Measurements from ENCODE around the gene H2BK1. TPM values are rescaled to one million over a fixed set of nuclear protein-coding genes. Genes with fewer than 3 reads are reported as not detected.

The H2BK1 gene
- total RNA-seq, 3 donors from 2014 or later (not counting 1 experiment from before 2014, with no cell fraction given), result 2.5 TPM; not detected in 2

DNA sequence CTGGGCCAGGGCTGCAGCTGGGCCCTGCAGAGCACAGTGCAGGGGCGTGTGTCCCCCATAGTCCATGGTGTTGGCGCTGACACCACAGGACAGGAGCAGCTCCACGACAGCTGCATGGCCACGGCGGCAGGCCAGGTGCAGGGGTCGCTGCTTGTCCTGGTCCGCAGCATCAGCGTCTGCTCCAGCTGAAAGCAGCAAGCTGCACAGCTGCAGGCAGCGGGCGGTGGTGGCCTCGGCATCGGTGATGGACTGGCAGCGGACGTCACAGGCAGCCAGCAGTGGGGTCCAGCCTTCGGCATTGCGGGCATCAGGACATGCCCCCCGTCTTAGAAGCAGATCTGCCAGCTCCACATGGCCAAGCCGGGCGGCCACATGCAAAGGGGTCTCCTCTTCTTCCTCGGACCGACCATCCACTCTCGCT, 29.3 kb downstream of the H2BK1 start:
- Mint-ChIP-seq H3K4me1 (no peaks in the 10 kb centered on the region), H3K36me3 (no peaks in the 10 kb centered on the region), H3K4me3 (no peak overlapping the region), H3K27ac (no peak overlapping the region), H3K27me3 (ENCODE audit: low read depth in 2 of 2) (peaks cover 5 to 15% of the 10 kb centered on the region in 2 donors), H3K9me3 (no peaks in the 10 kb centered on the region)
- intact Hi-C loops (cut with micrococcal nuclease), result no loop called here
- no peaks in the 10 kb centered on the region for H3K4me1 ChIP-seq (ENCODE audit: control insufficient read depth, insufficient read depth, low read length)
- no peak overlapping the region for H3K4me3 ChIP-seq (ENCODE audit: low read length)
- no peak overlapping the region for H3K27ac ChIP-seq (ENCODE audit: low read length)
- 94% methylated on average over 22 of the region's 22 CpGs for WGBS (ENCODE audit: insufficient coverage)
- no peaks in the 10 kb centered on the region for H3K27me3 ChIP-seq (ENCODE audit: control insufficient read depth, insufficient read depth, low read length)
- DNase-seq, result no peak
- no peaks in the 10 kb centered on the region for H3K36me3 ChIP-seq (ENCODE audit: control insufficient read depth, insufficient read depth, low read length)
- no peak for ATAC-seq
- no peak for TF ChIP-seq CTCF (IDR thresholded peaks at IDR 0.05)
- no peaks in the 10 kb centered on the region for H3K9me3 ChIP-seq (ENCODE audit: control insufficient read depth, insufficient read depth, low read length)

DNA sequence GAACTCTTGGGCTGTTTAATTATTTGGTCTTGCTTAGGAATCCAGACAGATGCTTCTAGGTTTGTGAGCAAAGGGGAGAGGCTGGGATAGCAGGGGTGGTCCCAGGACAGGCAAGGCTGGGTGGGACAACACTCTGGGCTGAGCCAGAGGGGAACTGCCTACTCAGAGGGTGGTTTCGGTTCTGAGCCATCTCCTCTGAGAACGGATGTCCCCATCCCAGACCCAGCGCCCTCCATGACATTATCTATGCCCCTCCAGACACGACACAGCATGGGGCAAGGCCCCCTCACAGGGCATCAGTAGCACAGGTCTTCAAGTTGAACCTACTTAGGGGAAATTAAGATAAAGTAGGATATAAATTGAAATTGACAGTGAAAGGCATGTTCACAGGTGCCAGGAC, 30.3 kb downstream of the H2BK1 start:
- H3K27ac Mint-ChIP-seq, result no peak overlapping the region
- no peak for ATAC-seq
- WGBS (ENCODE audit: insufficient coverage), result 80% methylated on average over 4 of the region's 4 CpGs

DNA sequence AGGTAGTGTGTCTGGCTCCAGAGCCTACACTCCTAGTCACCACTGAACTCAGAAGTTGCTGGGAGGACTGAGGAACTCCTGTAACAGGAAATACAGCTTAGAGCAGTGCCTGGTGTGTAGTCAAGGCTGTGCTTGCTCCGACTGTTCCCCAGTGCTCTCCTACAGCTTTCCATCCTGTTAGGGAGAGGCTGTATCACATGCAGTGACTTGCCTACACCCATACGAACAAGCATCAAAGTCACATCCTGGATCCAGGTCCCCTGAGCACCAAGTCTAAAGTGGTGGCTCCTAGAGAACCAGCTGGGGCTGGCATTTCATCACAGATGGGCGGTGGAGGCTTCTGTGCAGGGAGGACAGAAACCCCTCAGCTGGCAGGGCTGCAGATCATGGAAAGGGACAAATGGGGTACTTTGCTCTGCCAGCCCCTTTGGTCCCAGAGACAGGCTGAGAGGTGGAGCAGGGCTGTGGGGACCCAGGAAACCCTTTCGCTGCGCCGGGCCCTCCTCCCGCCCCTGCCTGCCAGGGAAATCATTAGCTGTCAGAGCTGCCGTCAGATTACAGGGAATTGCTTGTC, 30.9 kb downstream of the H2BK1 start:
- Histone ChIP-seq H3K36me3 (ENCODE audit: control insufficient read depth, insufficient read depth, low read length) (no peaks in the 10 kb centered on the region), H3K4me1 (ENCODE audit: control insufficient read depth, insufficient read depth, low read length) (no peaks in the 10 kb centered on the region), H3K9me3 (ENCODE audit: control insufficient read depth, insufficient read depth, low read length) (no peaks in the 10 kb centered on the region), H3K27ac (ENCODE audit: low read length) (no peak overlapping the region), H3K27me3 (ENCODE audit: control insufficient read depth, insufficient read depth, low read length) (no peaks in the 10 kb centered on the region), H3K4me3 (ENCODE audit: low read length) (no peak overlapping the region)
- Mint-ChIP-seq H3K36me3 (no peaks in the 10 kb centered on the region), H3K4me1 (no peaks in the 10 kb centered on the region), H3K27ac (no peak overlapping the region), H3K27me3 (ENCODE audit: low read depth in 2 of 2) (peaks cover 5 to 15% of the 10 kb centered on the region in 2 donors), H3K4me3 (no peak overlapping the region), H3K9me3 (no peaks in the 10 kb centered on the region)
- TF ChIP-seq CTCF (IDR thresholded peaks at IDR 0.05), result no peak
- ATAC-seq (no peak), DNase-seq (no peak)
- WGBS (ENCODE audit: insufficient coverage), result 84% methylated on average over 8 of the region's 8 CpGs
- intact Hi-C loops (cut with micrococcal nuclease), result no loop called here

More for the DNA sequence above, 30.3 kb downstream of the H2BK1 start:
- Histone ChIP-seq H3K4me1 (ENCODE audit: control insufficient read depth, insufficient read depth, low read length) (no peaks in the 10 kb centered on the region), H3K4me3 (ENCODE audit: low read length) (no peak overlapping the region), H3K27me3 (ENCODE audit: control insufficient read depth, insufficient read depth, low read length) (no peaks in the 10 kb centered on the region), H3K27ac (ENCODE audit: low read length) (no peak overlapping the region), H3K9me3 (ENCODE audit: control insufficient read depth, insufficient read depth, low read length) (no peaks in the 10 kb centered on the region), H3K36me3 (ENCODE audit: control insufficient read depth, insufficient read depth, low read length) (no peaks in the 10 kb centered on the region)
- Mint-ChIP-seq H3K9me3 (no peaks in the 10 kb centered on the region), H3K36me3 (no peaks in the 10 kb centered on the region), H3K4me1 (no peaks in the 10 kb centered on the region), H3K27me3 (ENCODE audit: low read depth in 2 of 2) (peaks cover 5 to 15% of the 10 kb centered on the region in 2 donors), H3K4me3 (no peak overlapping the region)
- TF ChIP-seq CTCF (IDR thresholded peaks at IDR 0.05), result no peak
- DNase-seq, result peak in 1 of 2 donors; percentile 0
- intact Hi-C loops (cut with micrococcal nuclease), result no loop called here

- no peaks in the 10 kb centered on the region for H3K4me1 ChIP-seq (ENCODE audit: control insufficient read depth, insufficient read depth, low read length)
- H3K36me3 ChIP-seq (ENCODE audit: control insufficient read depth, insufficient read depth, low read length), result no peaks in the 10 kb centered on the region
- no peak overlapping the region for H3K27ac ChIP-seq (ENCODE audit: low read length)
- DNase-seq, result no peak
- intact Hi-C loops (cut with micrococcal nuclease), result no loop called here
- no peaks in the 10 kb centered on the region for H3K4me1 Mint-ChIP-seq
- no peak for ATAC-seq
- no peaks in the 10 kb centered on the region for H3K9me3 Mint-ChIP-seq
- no peak overlapping the region for H3K4me3 Mint-ChIP-seq
- no peaks in the 10 kb centered on the region for H3K27me3 ChIP-seq (ENCODE audit: control insufficient read depth, insufficient read depth, low read length)
- H3K9me3 ChIP-seq (ENCODE audit: control insufficient read depth, insufficient read depth, low read length), result no peaks in the 10 kb centered on the region
- 87% methylated on average over 2 of the region's 2 CpGs for WGBS (ENCODE audit: insufficient coverage)
- H3K36me3 Mint-ChIP-seq, result no peaks in the 10 kb centered on the region
- no peak for TF ChIP-seq CTCF (IDR thresholded peaks at IDR 0.05)
- H3K27me3 Mint-ChIP-seq (ENCODE audit: low read depth in 2 of 2), result peaks cover 7 to 15% of the 10 kb centered on the region in 2 donors
- H3K27ac Mint-ChIP-seq, result no peak overlapping the region
- no peak overlapping the region for H3K4me3 ChIP-seq (ENCODE audit: low read length)
These were observed 31.5 kb downstream of the H2BK1 start for GRCh38 chr7:151178831-151179230.

All from natural killer cell (primary cell).